ENCODE results near the gene NCKAP5.

NCKAP5 gene

DNA sequence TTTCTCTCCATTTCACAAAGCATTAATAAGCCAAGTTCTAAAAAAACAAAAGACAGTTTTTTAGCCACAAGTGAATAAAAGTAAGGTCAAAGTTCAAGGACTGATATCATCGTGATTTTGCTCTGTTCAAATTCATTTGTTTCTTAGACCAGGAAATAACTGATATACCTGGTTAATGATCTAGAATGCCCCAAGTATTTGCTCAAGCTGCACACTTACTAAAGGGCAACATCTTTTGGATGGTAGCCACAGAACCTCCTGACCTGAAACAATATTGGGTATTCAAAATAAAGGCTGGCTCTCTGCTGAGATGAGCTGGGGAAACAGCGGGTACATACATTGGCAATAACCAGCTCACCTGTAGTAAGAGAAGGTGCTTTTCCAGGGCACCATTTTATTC, 583.5 kb downstream of the NCKAP5 start:
- Histone ChIP-seq H3K9ac (no peak overlapping the region), H3K4me2 (no peak overlapping the region), H3K9me3 (replicated peaks in 1 of 11) (no peaks in the 10 kb centered on the region), H3K4me3 (no peak overlapping the region), H3K36me3 (no peaks in the 10 kb centered on the region), H3K27ac (no peak overlapping the region), H3K4me1 (peaks cover 0 to 19% (median 0%) of the 10 kb centered on the region in 10 experiments; a peak in 5 of 20 replicates), H4K20me1 (no peaks in the 10 kb centered on the region), H3K27me3 (no peaks in the 10 kb centered on the region)
- no peak for TF ChIP-seq Cebpa-rat (IDR thresholded peaks at IDR 0.05)

DNA sequence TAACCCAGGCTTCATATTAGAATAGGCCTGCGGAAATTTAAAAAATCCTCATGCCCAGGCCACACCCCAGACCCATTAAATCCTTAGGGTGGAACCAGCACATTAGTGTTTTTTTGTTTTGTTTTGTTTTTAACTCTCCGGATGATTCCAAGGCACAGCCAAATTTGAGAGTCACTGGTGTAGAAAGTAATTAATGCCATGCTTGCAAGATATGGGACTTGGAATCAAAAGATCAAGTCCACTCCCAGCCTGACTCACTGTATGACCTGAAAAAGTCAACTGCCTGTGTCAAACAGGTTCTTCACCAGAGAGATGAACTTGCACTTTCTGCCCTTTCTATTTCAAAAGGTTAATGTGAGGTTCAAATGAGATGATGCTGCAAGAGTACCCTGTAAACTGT, 588.0 kb downstream of the NCKAP5 start:
- Histone ChIP-seq H3K36me3 (no peaks in the 10 kb centered on the region), H3K4me1 (peaks cover 0 to 38% (median 0%) of the 10 kb centered on the region in 10 experiments; a peak in 6 of 20 replicates), H3K27me3 (no peaks in the 10 kb centered on the region), H3K4me2 (no peak overlapping the region), H3K9me3 (replicated peaks in 1 of 11) (no peaks in the 10 kb centered on the region), H3K9ac (no peak overlapping the region), H3K4me3 (no peak overlapping the region), H3K27ac (no peak overlapping the region), H4K20me1 (no peaks in the 10 kb centered on the region)
- no peak for TF ChIP-seq Cebpa-rat (IDR thresholded peaks at IDR 0.05)

DNA sequence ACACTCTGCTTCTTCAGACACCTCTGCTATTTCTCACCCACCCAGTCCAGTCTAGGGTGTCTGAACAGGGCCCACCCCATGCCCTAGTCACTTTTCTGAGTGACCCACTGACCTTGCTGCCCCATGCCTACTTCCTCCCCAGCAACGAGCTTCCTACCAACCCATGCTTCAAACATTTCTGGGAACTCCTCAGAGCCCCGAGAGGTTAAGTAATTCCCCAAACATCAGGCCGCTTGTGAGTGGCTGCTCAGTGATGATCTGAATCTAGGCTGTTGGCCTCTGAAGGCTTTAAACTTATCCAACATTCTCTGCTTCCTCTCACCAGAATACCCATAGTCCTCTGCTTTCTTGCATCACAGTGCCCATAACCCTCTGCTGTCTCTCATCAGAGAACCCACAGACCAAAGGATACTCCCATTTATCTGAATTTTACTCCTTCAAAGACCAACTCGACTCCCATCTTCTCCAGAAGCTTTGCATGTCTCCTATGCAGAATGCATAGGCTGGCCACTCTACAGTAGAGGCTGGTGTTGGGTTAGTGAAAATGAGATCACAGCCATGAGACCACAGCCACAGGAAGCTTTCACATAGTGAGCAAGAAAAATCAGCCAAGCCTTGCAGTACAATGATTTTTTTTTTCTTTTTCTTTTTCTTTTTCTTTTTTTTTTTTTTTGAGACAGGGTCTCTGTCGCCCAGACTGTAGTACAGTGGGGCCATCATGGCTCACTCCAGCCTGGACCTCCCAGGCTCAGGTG, 588.7 kb downstream of the NCKAP5 start:
- H3K4me2 ChIP-seq: peak overlapping the region in 2 of 11 experiments; percentile 15; a peak in 3 of 22 replicates
- no peaks in the 10 kb centered on the region for H3K9me3 ChIP-seq (replicated peaks in 1 of 11)
- H3K27me3 ChIP-seq: no peaks in the 10 kb centered on the region
- H3K9ac ChIP-seq: no peak overlapping the region
- H3K36me3 ChIP-seq: no peaks in the 10 kb centered on the region
- TF ChIP-seq Cebpa-rat (IDR thresholded peaks at IDR 0.05): no peak
- no peak overlapping the region for H3K4me3 ChIP-seq
- H4K20me1 ChIP-seq: no peaks in the 10 kb centered on the region
- H3K4me1 ChIP-seq: peaks cover 0 to 31% (median 0%) of the 10 kb centered on the region in 10 experiments; a peak in 6 of 20 replicates
- H3K27ac ChIP-seq: no peak overlapping the region

DNA sequence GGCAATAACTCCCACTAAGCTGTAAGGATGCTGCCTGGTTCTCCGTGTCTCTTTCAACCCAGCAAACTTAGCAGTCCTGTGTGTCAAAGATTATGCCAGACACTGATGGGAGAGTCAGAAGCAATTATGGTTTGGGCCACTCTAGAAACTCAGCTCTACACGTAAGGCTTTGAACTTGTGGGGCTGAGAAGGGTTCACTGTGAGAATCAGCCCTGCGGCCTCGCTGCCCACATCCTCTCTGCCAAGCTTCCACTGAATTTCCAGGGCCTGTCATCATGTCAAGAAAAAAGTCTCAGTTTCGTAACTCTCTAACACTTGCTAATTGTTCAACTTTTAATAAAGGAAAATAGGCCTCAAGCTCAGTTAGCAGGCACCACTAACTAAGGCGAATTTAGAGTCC, 589.4 kb downstream of the NCKAP5 start:
- Histone ChIP-seq H3K4me1 (peaks cover 0 to 25% (median 0%) of the 10 kb centered on the region in 10 experiments; a peak in 6 of 20 replicates), H3K4me3 (no peak overlapping the region), H3K9me3 (replicated peaks in 1 of 11) (no peaks in the 10 kb centered on the region), H4K20me1 (no peaks in the 10 kb centered on the region), H3K36me3 (no peaks in the 10 kb centered on the region), H3K9ac (no peak overlapping the region), H3K27ac (no peak overlapping the region), H3K4me2 (no peak overlapping the region), H3K27me3 (no peaks in the 10 kb centered on the region)
- no peak for TF ChIP-seq Cebpa-rat (IDR thresholded peaks at IDR 0.05)

DNA sequence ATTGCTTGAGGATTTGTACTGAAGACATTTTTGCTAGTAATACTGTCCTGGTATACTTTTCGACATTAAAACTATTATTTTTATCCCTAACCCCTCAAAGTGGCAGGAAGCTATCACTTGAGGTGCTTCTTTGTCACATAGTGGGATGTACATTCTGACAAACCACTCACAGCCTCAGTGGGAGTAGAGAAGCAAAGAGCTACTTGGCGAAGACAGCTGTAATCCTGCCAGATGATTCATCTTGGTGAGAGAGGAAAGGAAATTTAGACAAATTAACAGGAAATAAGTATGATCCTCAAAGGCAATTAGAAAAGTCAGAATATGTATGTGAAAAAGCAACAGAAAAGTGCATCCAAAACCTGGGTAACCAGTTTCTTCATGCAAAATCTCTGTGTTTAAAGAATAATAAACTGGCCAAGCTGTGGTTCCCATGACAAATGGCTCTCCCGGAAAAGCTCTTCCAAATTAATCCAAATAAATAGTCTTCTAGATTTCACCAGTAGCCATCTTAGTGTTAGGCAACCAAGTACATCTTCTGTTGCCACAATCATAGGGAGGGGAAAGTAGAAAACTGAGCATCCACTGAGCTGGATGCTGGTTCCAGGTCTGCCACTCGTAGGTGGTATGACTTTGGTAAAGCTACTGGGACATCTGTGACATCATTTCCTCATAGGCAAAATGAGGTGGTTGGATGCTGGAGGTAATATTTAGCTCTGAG, 590.3 kb downstream of the NCKAP5 start:
- no peaks in the 10 kb centered on the region for H3K36me3 ChIP-seq
- H3K27ac ChIP-seq: no peak overlapping the region
- no peak overlapping the region for H3K9ac ChIP-seq
- no peaks in the 10 kb centered on the region for H3K27me3 ChIP-seq
- H3K4me3 ChIP-seq: no peak overlapping the region
- no peaks in the 10 kb centered on the region for H4K20me1 ChIP-seq
- no peak for TF ChIP-seq Cebpa-rat (IDR thresholded peaks at IDR 0.05)
- no peaks in the 10 kb centered on the region for H3K9me3 ChIP-seq (replicated peaks in 1 of 11)
- H3K4me2 ChIP-seq: 0 out of 22 replicates have a peak overlapping the region, but pooled peaks of 1 of the 11 experiments have one; percentile 4
- peaks cover 0 to 25% (median 0%) of the 10 kb centered on the region in 10 experiments; a peak in 6 of 20 replicates for H3K4me1 ChIP-seq

DNA sequence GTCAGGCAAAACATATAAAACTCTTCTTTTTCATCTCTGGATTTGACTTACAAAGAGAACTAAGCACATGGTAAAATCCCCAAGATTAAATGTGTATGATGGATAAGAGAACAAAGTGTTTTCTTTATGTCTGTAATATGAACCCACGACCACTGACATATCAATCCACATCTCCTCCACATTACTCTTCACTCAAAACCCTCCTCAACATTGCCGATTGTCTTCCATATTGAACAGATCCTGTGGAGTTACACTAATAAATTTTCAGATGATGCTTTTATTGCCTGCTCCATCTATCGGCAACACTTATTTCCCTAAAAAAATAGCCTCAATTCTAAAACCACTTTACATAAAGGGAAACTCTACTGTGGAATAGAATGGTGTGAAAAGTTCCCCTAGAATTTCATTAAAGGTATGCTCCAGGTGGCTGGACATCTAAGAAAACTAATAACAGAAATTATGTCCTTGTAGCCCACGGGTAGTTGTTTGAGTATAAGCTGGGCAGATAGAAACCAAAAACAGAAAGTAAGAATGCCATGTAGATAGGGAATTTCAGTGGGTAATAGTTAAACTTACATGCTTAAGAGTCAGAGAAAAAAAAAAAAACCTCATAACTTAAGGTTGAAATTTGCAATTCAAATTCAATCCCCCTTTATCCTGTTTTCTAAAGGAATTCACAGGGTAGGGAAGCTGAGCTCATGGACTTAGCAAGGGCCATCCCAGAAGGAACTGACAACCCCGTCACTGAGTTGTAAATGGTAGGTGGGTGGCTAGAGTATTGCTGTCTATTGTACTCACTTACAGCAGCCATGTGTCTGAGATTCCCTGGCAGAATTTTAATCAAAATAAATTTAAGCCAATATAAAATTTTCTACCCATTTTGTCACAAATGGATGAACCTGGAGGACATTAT, 592.8 kb downstream of the NCKAP5 start:
- Histone ChIP-seq H3K4me1 (peaks cover 0 to 32% (median 0%) of the 10 kb centered on the region in 10 experiments; a peak in 6 of 20 replicates), H3K27me3 (no peaks in the 10 kb centered on the region), H3K36me3 (no peaks in the 10 kb centered on the region), H3K9ac (no peak overlapping the region), H4K20me1 (no peaks in the 10 kb centered on the region), H3K4me2 (no peak overlapping the region), H3K9me3 (replicated peaks in 1 of 11) (no peaks in the 10 kb centered on the region), H3K27ac (no peak overlapping the region), H3K4me3 (no peak overlapping the region)
- TF ChIP-seq Cebpa-rat (IDR thresholded peaks at IDR 0.05): no peak

DNA sequence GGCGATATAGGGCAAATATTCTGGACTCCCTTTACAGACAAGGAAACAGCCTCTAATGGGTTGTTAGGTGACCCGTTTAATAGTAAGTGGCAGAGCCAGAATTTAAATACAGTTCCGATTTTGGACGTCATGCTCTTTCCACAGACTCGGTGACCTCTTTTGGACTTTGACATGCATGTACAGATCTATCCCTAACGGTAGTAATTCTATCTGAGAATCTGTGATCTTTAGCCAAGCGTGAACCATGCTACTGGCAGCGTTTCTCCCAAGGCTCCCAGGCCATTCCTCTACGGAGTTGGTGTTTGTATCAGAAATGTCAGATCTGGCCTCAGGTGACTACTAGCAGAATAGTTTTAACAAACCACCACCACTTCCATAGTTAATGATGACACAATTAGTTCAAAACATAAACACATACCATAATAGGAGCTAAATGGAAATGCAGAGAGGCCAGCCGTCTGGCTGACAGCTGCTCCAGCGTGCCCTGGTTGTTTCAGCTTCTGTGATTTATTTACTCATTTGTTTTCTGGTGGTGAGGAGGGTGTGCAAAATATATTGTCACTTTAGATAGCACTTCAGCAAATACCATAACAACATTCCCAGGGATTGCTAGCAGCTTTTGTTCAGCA, 593.7 kb downstream of the NCKAP5 start:
- TF ChIP-seq Cebpa-rat (IDR thresholded peaks at IDR 0.05): no peak
- Histone ChIP-seq H3K27ac (no peak overlapping the region), H3K9me3 (replicated peaks in 1 of 11) (no peaks in the 10 kb centered on the region), H3K4me1 (peaks cover 0 to 30% (median 0%) of the 10 kb centered on the region in 10 experiments; a peak in 6 of 20 replicates), H3K36me3 (no peaks in the 10 kb centered on the region), H4K20me1 (no peaks in the 10 kb centered on the region), H3K9ac (no peak overlapping the region), H3K4me3 (no peak overlapping the region), H3K4me2 (no peak overlapping the region), H3K27me3 (no peaks in the 10 kb centered on the region)

DNA sequence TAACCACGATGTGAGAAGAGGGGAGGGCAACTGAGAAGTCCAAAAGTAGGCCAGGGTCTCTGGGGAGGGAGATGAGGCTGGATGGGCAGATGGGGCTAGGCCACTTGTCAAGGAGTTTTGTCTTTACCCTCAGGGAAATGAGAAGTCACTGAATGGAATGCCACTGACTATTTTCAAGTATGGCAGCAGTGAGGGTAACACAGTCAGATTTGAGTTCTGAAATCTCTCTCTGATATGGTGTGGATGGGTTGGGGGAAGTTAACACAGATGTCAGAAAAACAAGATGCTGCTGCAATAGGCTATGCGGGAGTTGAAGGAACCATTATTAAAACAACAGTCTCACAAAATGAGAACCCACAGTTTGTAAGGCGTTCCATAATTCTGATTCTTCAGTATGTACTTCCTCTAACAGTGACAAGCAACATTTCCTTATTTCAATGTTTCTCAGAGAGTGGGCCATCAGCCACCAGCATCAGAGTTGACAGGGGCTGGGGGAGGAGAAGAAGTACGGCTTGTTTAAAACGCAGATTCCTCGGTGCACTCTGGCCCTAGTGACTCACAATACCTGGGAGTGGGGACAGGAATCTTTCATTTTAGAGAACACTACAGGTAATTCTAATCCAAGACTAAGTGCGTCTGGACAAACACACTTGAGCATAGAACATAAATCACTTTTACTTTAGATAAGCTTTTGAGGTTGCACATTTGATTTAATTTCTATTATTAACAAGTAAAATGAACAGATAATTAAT, 596.8 kb downstream of the NCKAP5 start:
- TF ChIP-seq Cebpa-rat (IDR thresholded peaks at IDR 0.05): no peak
- no peaks in the 10 kb centered on the region; a peak in 1 of 22 replicates for H3K9me3 ChIP-seq (replicated peaks in 1 of 11)

More for the DNA sequence above, 596.8 kb downstream of the NCKAP5 start:
- H3K27me3 ChIP-seq: no peaks in the 10 kb centered on the region
- H3K4me1 ChIP-seq: peaks cover 0 to 23% (median 0%) of the 10 kb centered on the region in 10 experiments; a peak in 5 of 20 replicates
- H3K4me3 ChIP-seq: no peak overlapping the region
- H3K27ac ChIP-seq: no peak overlapping the region
- no peaks in the 10 kb centered on the region for H4K20me1 ChIP-seq
- no peak overlapping the region for H3K9ac ChIP-seq
- H3K36me3 ChIP-seq: no peaks in the 10 kb centered on the region
- no peak overlapping the region; a peak in 1 of 22 replicates for H3K4me2 ChIP-seq

All from BLaER1 treated with 17β-estradiol and CSF1 and Interleukin-3, amounts not matched to agents 10 nM and 100 nM (cell line).